Measurements from ENCODE around the gene WASF1.

DNA sequence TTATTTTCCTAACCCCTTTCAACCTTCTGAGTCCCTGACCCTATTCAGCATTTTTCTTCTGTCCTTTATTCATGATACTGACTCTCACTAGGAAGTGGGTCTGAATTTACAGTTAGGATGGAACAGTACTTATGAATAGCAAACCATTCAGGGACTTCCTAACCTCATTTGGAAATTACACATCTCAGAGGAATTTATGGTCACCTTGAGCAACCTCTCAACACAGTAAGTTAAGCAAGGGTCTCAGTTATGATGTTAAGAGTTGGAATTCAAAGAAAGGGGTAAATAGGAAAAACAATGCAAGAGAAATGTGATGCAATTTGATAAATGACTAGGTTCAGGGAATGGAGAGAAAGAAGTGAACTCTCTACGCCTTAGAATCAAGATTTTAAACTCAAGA lies 104.1 kb downstream of the WASF1 start:
- TF ChIP-seq, protein P1, sequence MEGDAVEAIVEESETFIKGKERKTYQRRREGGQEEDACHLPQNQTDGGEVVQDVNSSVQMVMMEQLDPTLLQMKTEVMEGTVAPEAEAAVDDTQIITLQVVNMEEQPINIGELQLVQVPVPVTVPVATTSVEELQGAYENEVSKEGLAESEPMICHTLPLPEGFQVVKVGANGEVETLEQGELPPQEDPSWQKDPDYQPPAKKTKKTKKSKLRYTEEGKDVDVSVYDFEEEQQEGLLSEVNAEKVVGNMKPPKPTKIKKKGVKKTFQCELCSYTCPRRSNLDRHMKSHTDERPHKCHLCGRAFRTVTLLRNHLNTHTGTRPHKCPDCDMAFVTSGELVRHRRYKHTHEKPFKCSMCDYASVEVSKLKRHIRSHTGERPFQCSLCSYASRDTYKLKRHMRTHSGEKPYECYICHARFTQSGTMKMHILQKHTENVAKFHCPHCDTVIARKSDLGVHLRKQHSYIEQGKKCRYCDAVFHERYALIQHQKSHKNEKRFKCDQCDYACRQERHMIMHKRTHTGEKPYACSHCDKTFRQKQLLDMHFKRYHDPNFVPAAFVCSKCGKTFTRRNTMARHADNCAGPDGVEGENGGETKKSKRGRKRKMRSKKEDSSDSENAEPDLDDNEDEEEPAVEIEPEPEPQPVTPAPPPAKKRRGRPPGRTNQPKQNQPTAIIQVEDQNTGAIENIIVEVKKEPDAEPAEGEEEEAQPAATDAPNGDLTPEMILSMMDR (IDR thresholded peaks at IDR 0.05; ENCODE audit: poor library complexity) = no peak
- TF ChIP-seq EZH2 (IDR thresholded peaks at IDR 0.05; ENCODE audit: borderline replicate concordance) = no peak
